GM12872 (cell line): ENCODE results near the gene NEDD4L.

Experiments used
- TF ChIP-seq, protein P1 (sequence below): IDR thresholded peaks from 3 replicates; pipeline ENCODE4 v1.5.1; 2011; ENCODE audit warnings: low read depth, mild to moderate bottlenecking, low read length, moderate library complexity; ENCODE audit not compliant: insufficient read depth

NEDD4L gene

DNA sequence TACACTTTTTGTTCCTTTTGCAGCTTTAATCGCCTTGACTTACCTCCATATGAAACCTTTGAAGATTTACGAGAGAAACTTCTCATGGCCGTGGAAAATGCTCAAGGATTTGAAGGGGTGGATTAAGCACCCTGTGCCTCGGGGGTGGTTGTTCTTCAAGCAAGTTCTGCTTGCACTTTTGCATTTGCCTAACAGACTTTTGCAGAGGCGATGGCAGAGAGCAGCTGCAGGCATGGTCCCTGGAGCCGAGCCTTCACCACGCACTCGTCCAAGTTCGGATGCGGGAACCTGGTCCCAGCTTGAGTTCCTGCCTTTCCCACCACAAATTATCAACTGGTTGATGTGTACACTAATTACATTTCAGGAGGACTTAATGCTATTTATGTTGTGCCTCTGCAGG, 352.1 kb downstream of the NEDD4L start:
- TF ChIP-seq, protein P1, sequence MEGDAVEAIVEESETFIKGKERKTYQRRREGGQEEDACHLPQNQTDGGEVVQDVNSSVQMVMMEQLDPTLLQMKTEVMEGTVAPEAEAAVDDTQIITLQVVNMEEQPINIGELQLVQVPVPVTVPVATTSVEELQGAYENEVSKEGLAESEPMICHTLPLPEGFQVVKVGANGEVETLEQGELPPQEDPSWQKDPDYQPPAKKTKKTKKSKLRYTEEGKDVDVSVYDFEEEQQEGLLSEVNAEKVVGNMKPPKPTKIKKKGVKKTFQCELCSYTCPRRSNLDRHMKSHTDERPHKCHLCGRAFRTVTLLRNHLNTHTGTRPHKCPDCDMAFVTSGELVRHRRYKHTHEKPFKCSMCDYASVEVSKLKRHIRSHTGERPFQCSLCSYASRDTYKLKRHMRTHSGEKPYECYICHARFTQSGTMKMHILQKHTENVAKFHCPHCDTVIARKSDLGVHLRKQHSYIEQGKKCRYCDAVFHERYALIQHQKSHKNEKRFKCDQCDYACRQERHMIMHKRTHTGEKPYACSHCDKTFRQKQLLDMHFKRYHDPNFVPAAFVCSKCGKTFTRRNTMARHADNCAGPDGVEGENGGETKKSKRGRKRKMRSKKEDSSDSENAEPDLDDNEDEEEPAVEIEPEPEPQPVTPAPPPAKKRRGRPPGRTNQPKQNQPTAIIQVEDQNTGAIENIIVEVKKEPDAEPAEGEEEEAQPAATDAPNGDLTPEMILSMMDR = no peak

DNA sequence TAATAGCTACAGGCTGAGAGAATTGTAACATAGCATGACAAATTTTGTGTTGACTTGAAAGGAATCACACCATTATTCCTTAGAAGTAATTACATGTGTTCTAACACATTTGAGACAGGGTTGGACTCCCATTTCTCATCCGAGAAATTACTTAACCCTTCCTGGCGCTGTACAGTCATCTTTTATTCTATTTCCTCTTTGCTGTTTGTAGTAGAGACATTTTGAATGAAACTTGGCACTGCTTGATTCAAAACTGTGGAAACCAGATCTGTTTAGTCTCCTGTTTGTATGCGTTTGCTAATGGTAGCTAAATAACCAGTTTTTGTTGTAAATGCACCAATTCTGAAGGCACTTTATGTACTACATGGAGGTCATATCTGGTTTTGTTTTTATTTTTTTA, 352.9 kb downstream of the NEDD4L start:
- TF ChIP-seq, protein P1 = no peak

GRCh38 chr18:58397385-58398132, 353.5 kb downstream of the NEDD4L start:
- TF ChIP-seq, protein P1 = no peak

DNA sequence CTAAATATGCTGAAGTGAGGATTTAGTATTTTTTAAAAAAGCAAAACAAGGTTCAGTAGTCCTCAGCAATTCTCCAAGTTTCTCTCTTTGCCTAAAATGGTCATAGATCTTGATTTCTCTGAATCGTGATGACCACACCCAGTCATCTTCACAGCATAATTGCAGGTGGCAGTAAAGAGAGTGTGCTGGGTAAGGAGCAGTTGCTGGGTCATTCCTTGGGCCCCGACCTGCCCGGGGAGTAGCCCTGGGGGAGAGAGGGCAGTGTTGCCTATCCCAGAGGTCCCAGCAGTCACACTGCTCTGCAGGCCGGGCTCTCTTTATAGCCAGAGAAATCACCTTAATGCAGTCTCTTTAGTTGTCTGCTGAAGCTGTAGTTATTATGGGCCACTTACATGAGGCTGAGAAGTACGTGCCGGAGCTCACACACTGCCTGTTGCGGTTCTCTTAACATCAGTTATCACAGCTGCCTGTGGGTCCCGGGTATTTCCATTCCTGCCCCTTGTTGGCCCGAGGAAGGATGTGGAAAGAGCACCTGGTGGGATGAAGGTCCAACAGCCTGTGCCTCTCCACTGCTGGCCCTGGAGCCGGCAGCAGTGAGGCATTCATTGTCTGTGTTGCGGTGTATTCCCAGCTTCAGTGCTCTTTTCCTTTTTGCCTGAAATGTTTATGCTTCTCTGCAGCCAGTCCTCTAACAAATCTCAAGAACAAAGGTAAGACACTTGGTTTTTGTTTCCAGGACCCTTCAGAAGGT, 354.8 kb downstream of the NEDD4L start:
- TF ChIP-seq, protein P1 = no peak

DNA sequence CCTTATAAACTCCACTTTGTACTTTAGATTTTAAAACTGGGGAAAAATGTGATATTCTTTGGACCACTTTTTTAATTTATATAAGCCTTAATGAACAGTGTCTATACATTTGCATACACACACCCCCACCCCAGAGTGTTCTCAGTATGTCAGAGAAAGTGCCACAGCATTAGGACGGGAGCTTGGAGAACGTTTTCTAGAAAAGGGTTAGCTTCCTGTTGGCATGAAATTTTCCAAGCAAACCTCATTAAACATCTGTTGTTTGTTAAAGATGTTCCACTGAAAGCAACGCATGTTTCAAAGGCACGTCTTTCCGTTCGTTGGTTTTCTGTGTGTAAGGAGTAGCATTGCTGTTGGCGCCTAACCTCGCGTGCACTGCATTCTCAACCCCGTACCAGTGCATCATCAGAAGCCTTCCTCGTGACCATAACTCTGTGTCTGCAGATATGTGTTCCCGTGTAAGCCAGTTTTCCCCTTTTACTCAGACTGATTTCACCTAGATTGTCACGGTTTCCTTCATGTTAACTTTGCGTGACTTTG, 356.4 kb downstream of the NEDD4L start:
- TF ChIP-seq, protein P1 = no peak

GRCh38 chr18:58401191-58401590, 357.2 kb downstream of the NEDD4L start:
- TF ChIP-seq, protein P1 = no peak

- TF ChIP-seq, protein P1 = no peak
Measured at GRCh38 chr18:58402247-58402646, 358.2 kb downstream of the NEDD4L start.
